Prostate gland (tissue), 2 donors: ENCODE results near the gene METTL17. TPM values are rescaled to one million over a fixed set of nuclear protein-coding genes. Genes with fewer than 3 reads are reported as not detected.

ENCODE experiments used
- DNase-seq: peaks from one replicate; pipeline ENCODE4 v3.0.0-alpha.2; 2019; ENCODE audit warnings: low spot score
- H3K27ac ChIP-seq, 2 donors: fragments of 200-600 bp; sonication (generic); 2 replicates each; pipeline ENCODE4 v1.5.1; 2017 to 2019
- H3K27me3 ChIP-seq: fragments of 200-600 bp; sonication (generic); replicated peaks from 2 replicates; pipeline ENCODE4 v1.5.1; 2019; ENCODE audit not compliant: insufficient read depth
- H3K36me3 ChIP-seq, 2 donors: fragments of 200-600 bp; sonication (generic); 1 replicate in 1 of 2; 2 replicates in 1 of 2; pipeline versions ENCODE4 v1.5.1 to v1.8.1; 2017 to 2019
- H3K4me1 ChIP-seq: fragments of 200-600 bp; sonication (generic); replicated peaks from 2 replicates; pipeline ENCODE4 v1.5.1; 2019
- H3K4me3 ChIP-seq, 2 donors: fragments of 200-600 bp; sonication (generic); 2 replicates each; pipeline ENCODE4 v1.5.1; 2017 to 2019
- H3K9me3 ChIP-seq: fragments of 200-600 bp; sonication (generic); 2 replicates; pipeline ENCODE4 v1.5.1; 2017
- CTCF ChIP-seq, 4 experiments: fragments of 200-600 bp in 2 of 4; fragments of 450-650 bp in 2 of 4; sonication (generic) in 2 of 4; IDR thresholded peaks; 1 replicate in 3 of 4; 2 replicates in 1 of 4; pipeline ENCODE4 v1.5.1; 2016 to 2019; ENCODE audit warnings: antibody characterized with exemption in 4 of 4, mild to moderate bottlenecking in 2 of 4, moderate library complexity in 2 of 4
- POLR2A ChIP-seq: fragments of 450-650 bp; IDR thresholded peaks from one replicate; pipeline ENCODE4 v1.6.1; 2016; ENCODE audit warnings: antibody characterized with exemption, mild to moderate bottlenecking
- POLR2AphosphoS5 ChIP-seq: sonication (generic); formaldehyde crosslinking; IDR thresholded peaks from one replicate; pipeline ENCODE4 v1.6.1; 2017; ENCODE audit warnings: antibody characterized with exemption
- WGBS: methylation state at CpG from one replicate; pipeline ENCODE4 v1.1.5; 2018; 5-methylcytosine and 5-hydroxymethylcytosine counted together
- intact Hi-C: fragments of 100-400 bp; cut with DNase I; formaldehyde crosslinking; loops from one replicate; pipeline ENCODE4 v1.14.2; 2022
- total RNA-seq, 2 donors: library from RNA; depleted of rRNA; stranded (reverse); fragments of >200 nt; gene quantifications; one replicate each; pipeline ENCODE4 v1.1.0, GENCODE V29; 2016

Gene METTL17
- total RNA-seq, 2 donors from 2014 or later: 60.3 to 74.5 TPM

- Histone ChIP-seq H3K9me3 (no peaks in the 10 kb centered on the region), H3K36me3 (no peaks in the 10 kb centered on the region), H3K27ac (no peak overlapping the region), H3K4me1 (no peaks in the 10 kb centered on the region), H3K27me3 (no peaks in the 10 kb centered on the region), H3K4me3 (no peak overlapping the region)
- no peak for DNase-seq
- intact Hi-C loops: no loop called here
- TF ChIP-seq CTCF (IDR thresholded peaks at IDR 0.05) (no peak), POLR2AphosphoS5 (no peak), POLR2A (no peak)
- WGBS: 89% methylated on average over 12 of the region's 12 CpGs
These were observed 40.8 kb downstream of the METTL17 start for GRCh38 chr14:21030531-21030930.

GRCh38 chr14:21032326-21033132 is 42.7 kb downstream of the METTL17 start:
- 87% methylated on average over 5 of the region's 5 CpGs for WGBS
- Histone ChIP-seq H3K4me3 (no peak overlapping the region), H3K27me3 (no peaks in the 10 kb centered on the region), H3K27ac (no peak overlapping the region), H3K4me1 (no peaks in the 10 kb centered on the region), H3K36me3 (no peaks in the 10 kb centered on the region), H3K9me3 (no peaks in the 10 kb centered on the region)
- intact Hi-C loops: no loop called here
- no peak for TF ChIP-seq POLR2AphosphoS5
- no peak for TF ChIP-seq CTCF (IDR thresholded peaks at IDR 0.05)
- no peak for TF ChIP-seq POLR2A
- no peak for DNase-seq

DNA sequence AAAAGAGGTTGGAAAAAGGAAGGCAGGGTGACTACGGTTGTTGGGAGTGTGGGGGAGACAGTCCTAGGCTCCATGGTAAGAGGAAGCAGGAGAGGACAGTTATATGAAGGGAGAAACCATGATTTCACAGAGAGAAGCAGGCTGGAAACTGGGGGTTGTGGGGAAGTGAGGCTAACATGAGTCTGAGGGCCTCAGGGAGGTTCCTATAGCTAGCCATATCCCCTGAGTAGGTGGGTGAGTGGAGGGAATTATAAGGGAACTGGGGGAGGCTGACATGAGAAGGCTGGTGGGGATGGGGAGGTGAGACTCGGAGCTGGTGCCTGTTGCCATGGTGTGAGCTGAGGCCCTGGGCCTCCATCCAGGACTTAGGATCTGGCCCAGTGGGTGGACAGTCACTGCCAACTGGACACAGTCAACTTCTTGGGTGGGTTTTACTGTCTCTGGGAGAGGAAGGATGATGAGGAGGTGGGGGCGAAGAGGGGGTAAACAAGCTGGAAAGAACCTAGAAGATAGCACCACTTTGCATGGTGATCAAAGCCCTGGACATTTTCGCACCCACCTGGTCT is 43.4 kb downstream of the METTL17 start:
- TF ChIP-seq POLR2A: no peak
- TF ChIP-seq CTCF (IDR thresholded peaks at IDR 0.05): no peak
- TF ChIP-seq POLR2AphosphoS5: no peak
- intact Hi-C loops: no loop called here
- no peak for DNase-seq
- no peak overlapping the region for H3K27ac ChIP-seq
- 75% methylated on average over 4 of the region's 4 CpGs for whole genome bisulfite sequencing
- no peaks in the 10 kb centered on the region for H3K36me3 ChIP-seq
- H3K9me3 ChIP-seq: no peaks in the 10 kb centered on the region
- H3K4me3 ChIP-seq: no peak overlapping the region
- H3K4me1 ChIP-seq: no peaks in the 10 kb centered on the region
- H3K27me3 ChIP-seq: no peaks in the 10 kb centered on the region

DNA sequence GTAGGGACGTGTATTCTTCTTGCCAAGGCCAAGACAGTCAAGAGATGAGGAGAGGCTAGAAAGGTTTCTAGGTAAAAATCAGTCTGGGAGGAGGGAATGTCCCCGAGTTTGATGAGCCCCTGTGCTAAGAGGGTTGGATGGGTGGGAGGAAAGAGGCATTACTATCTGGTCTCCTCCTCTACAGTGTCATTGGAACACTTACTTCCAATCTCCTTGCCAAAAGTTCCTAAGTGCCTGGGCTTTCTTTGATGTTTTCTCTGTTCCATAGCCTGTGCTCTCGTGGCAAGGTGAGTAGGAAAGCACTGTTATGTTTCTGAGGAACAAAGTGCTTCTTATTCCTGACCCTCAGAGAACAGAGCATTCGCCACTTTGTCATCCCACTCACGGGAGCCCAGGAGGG is 44.9 kb downstream of the METTL17 start, which contains the start of gene RNASE13:
Gene RNASE13, minus strand, starts transcription at position 101 of the 400 bp plus-strand sequence. CDS start 519 bp downstream, outside the sequence.
- no peaks in the 10 kb centered on the region for H3K9me3 ChIP-seq
- H3K27me3 ChIP-seq: no peaks in the 10 kb centered on the region
- no peak within 1 kb of the TSS for H3K27ac ChIP-seq
- no peak within 1 kb of the TSS for H3K4me3 ChIP-seq
- no peak for TF ChIP-seq POLR2A
- no peak for TF ChIP-seq POLR2AphosphoS5
- TF ChIP-seq CTCF (IDR thresholded peaks at IDR 0.05): no peak
- peaks cover 11% of the 10 kb centered on the region for H3K4me1 ChIP-seq
- intact Hi-C loops: no loop called here
- no peaks in the 10 kb centered on the region for H3K36me3 ChIP-seq
- DNase-seq: no peak
- 62% methylated on average over 5 of the region's 5 CpGs for WGBS
